ENCODE data around the gene SHB.

GRCh38 chr9:37975639-37976038, 93.4 kb downstream of the SHB start:
- TF ChIP-seq, protein P1, sequence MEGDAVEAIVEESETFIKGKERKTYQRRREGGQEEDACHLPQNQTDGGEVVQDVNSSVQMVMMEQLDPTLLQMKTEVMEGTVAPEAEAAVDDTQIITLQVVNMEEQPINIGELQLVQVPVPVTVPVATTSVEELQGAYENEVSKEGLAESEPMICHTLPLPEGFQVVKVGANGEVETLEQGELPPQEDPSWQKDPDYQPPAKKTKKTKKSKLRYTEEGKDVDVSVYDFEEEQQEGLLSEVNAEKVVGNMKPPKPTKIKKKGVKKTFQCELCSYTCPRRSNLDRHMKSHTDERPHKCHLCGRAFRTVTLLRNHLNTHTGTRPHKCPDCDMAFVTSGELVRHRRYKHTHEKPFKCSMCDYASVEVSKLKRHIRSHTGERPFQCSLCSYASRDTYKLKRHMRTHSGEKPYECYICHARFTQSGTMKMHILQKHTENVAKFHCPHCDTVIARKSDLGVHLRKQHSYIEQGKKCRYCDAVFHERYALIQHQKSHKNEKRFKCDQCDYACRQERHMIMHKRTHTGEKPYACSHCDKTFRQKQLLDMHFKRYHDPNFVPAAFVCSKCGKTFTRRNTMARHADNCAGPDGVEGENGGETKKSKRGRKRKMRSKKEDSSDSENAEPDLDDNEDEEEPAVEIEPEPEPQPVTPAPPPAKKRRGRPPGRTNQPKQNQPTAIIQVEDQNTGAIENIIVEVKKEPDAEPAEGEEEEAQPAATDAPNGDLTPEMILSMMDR (IDR thresholded peaks at IDR 0.05 in 8 of 11, conservative IDR thresholded peaks at IDR 0.05 in 3 of 11): no peak
- TF ChIP-seq POLR2AphosphoS5 (IDR thresholded peaks at IDR 0.05) (no peak), POLR2A (IDR thresholded peaks at IDR 0.05) (no peak)
